HG03066 (cell line): ENCODE data around the gene SMTN.
A peak's percentile ranks its signal among the peaks of the same experiment; 100 is the strongest.
"Not testable (repeated sequence)": the region's sequence is repeated elsewhere in the genome, so short reads cannot be mapped to it uniquely, and the experiment has no call there.

ENCODE experiments used
- ATAC-seq: cut with Tn5 transposase; IDR thresholded peaks from one replicate; pipeline ENCODE4 v1.9.1; 2021; ENCODE audit warnings: low read depth; ENCODE audit not compliant: unreplicated experiment

The SMTN gene

GRCh38 chr22:31069691-31070314, 11.3 kb upstream of the SMTN start:
- not testable (repeated sequence) for ATAC-seq

- not testable (repeated sequence) for ATAC-seq
Measured at GRCh38 chr22:31073125-31073524, 8.0 kb upstream of the SMTN start.

- not testable (repeated sequence) for ATAC-seq
Measured at GRCh38 chr22:31073545-31074145, 7.5 kb upstream of the SMTN start.

- no peak for ATAC-seq
Measured at GRCh38 chr22:31075961-31076360, 5.2 kb upstream of the SMTN start.

- ATAC-seq, result no peak
Measured at GRCh38 chr22:31077681-31078080, 3.4 kb upstream of the SMTN start.

GRCh38 chr22:31078389-31078788, 2.7 kb upstream of the SMTN start:
- ATAC-seq, result not testable (repeated sequence)

GRCh38 chr22:31079095-31079642, 1.9 kb upstream of the SMTN start:
- no peak for ATAC-seq

GRCh38 chr22:31080164-31080847, 812 bp upstream of the SMTN start:
- no peak for ATAC-seq

GRCh38 chr22:31081963-31082605, 966 bp downstream of the SMTN start:
- ATAC-seq, result no peak

- no peak for ATAC-seq
Measured at GRCh38 chr22:31082606-31083376, 1.7 kb downstream of the SMTN start.

GRCh38 chr22:31083377-31083768, 2.3 kb downstream of the SMTN start:
- no peak for ATAC-seq

GRCh38 chr22:31083923-31084810, 3.0 kb downstream of the SMTN start:
- ATAC-seq, result no peak

- ATAC-seq, result peak; percentile 55
Measured at GRCh38 chr22:31084811-31085492, 3.8 kb downstream of the SMTN start.

- ATAC-seq, result no peak
Measured at GRCh38 chr22:31085493-31085824, 4.3 kb downstream of the SMTN start.

- no peak for ATAC-seq
Measured at GRCh38 chr22:31085928-31086327, 4.8 kb downstream of the SMTN start.

GRCh38 chr22:31086703-31087330, 5.7 kb downstream of the SMTN start:
- no peak for ATAC-seq

- no peak for ATAC-seq
Measured at GRCh38 chr22:31087744-31088215, 6.7 kb downstream of the SMTN start.

GRCh38 chr22:31088233-31088986, 7.3 kb downstream of the SMTN start:
- ATAC-seq, result no peak
